Measurements from ENCODE around the gene DGKZ.

DNA sequence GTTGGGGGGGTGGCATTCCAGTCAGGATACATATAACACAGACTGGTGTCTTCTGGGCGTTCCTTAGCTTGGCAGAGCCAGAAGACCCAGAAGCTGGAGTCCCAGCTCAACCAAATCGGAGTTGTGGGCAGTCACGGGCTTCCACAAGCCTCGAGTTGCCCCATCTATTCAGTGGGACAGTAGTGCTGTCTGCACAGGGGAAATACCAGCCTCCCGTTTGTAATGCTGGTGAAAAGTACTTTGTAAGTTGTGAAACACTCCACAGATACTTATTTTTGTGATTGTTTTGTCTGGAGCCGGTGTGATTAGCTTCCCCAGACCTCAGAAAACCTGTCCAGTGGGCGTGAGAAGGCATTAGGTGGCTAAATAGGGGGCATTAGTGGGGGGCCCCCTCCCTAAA is 13.6 kb downstream of the DGKZ start:
- TF ChIP-seq, protein P1, sequence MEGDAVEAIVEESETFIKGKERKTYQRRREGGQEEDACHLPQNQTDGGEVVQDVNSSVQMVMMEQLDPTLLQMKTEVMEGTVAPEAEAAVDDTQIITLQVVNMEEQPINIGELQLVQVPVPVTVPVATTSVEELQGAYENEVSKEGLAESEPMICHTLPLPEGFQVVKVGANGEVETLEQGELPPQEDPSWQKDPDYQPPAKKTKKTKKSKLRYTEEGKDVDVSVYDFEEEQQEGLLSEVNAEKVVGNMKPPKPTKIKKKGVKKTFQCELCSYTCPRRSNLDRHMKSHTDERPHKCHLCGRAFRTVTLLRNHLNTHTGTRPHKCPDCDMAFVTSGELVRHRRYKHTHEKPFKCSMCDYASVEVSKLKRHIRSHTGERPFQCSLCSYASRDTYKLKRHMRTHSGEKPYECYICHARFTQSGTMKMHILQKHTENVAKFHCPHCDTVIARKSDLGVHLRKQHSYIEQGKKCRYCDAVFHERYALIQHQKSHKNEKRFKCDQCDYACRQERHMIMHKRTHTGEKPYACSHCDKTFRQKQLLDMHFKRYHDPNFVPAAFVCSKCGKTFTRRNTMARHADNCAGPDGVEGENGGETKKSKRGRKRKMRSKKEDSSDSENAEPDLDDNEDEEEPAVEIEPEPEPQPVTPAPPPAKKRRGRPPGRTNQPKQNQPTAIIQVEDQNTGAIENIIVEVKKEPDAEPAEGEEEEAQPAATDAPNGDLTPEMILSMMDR (IDR thresholded peaks at IDR 0.05; ENCODE audit: low read length): no peak
- no peak for TF ChIP-seq EZH2 (IDR thresholded peaks at IDR 0.05; ENCODE audit: borderline replicate concordance, low read length)
